Skin epidermis (tissue), 12 donors: ENCODE results near the gene MYO1F.
A peak's percentile ranks its signal among the peaks of the same experiment; 100 is the strongest.

ENCODE experiments used
- H3K27ac ChIP-seq, 21 experiments: fragments of 200-600 bp; sonication (generic) in 11 of 21; one replicate each; pipeline ENCODE4 v1.5.0; 2020; ENCODE audit warnings: mild to moderate bottlenecking in 3 of 21, inconsistent platforms in 2 of 21, moderate library complexity in 2 of 21
- H3K4me3 ChIP-seq, 7 experiments: fragments of 200-600 bp; sonication (generic) in 2 of 7; one replicate each; pipeline ENCODE4 v1.5.0; 2020; ENCODE audit warnings: inconsistent platforms in 2 of 7, mild to moderate bottlenecking in 2 of 7, moderate library complexity in 1 of 7

Gene MYO1F

GRCh38 chr19:8481616-8482015, 95.6 kb downstream of the MYO1F start:
- peak overlapping the region in 9 of 21 experiments; percentile 0 to 68 (median 39) for H3K27ac ChIP-seq

GRCh38 chr19:8481201-8481600, 96.0 kb downstream of the MYO1F start:
- Histone ChIP-seq H3K4me3 (no peak overlapping the region), H3K27ac (peak overlapping the region in 11 of 21 experiments; percentile 0 to 68 (median 39))

More at GRCh38 chr19:8481616-8482015, 95.6 kb downstream of the MYO1F start:
- H3K4me3 ChIP-seq = no peak overlapping the region

- Histone ChIP-seq H3K27ac (peak overlapping the region in 3 of 21 experiments; percentile 7 to 30 (median 24)), H3K4me3 (no peak overlapping the region)
These were observed 98.6 kb downstream of the MYO1F start for GRCh38 chr19:8478598-8478997.

GRCh38 chr19:8477889-8478288, 99.4 kb downstream of the MYO1F start:
- Histone ChIP-seq H3K27ac (no peak overlapping the region), H3K4me3 (no peak overlapping the region)

- Histone ChIP-seq H3K27ac (no peak overlapping the region), H3K4me3 (no peak overlapping the region)
These were observed 100.7 kb downstream of the MYO1F start for GRCh38 chr19:8476524-8476923.

- H3K27ac ChIP-seq = no peak overlapping the region
- no peak overlapping the region for H3K4me3 ChIP-seq
These were observed 102.2 kb downstream of the MYO1F start for GRCh38 chr19:8475005-8475404.

GRCh38 chr19:8473648-8474476, 103.4 kb downstream of the MYO1F start:
- Histone ChIP-seq H3K4me3 (no peak overlapping the region), H3K27ac (peak overlapping the region in 3 of 21 experiments; percentile 14 to 48 (median 24))
